Neural cell (in vitro differentiated cells): ENCODE measurements around the gene VWA3B. TPM values are rescaled to one million over a fixed set of nuclear protein-coding genes. Genes with fewer than 3 reads are reported as not detected.

Experiments used
- H2AFZ ChIP-seq: fragments of 200-600, 300-800 bp; sonication (generic), shearing (Covaris generic); 2 replicates; pipeline ENCODE4 v1.6.0; 2014; ENCODE audit warnings: low read depth, mild to moderate bottlenecking, antibody characterized with exemption, low read length, moderate library complexity
- H3F3A ChIP-seq: fragments of 200-600 bp; shearing (Covaris generic); 2 replicates; pipeline ENCODE4 v1.6.1; 2016; ENCODE audit warnings: mild to moderate bottlenecking, moderate library complexity, mixed read lengths, antibody characterized with exemption, low read length; ENCODE audit not compliant: insufficient read depth, poor library complexity, severe bottlenecking
- H3K27ac ChIP-seq: fragments of 200-600, 300-800 bp; sonication (generic), shearing (Covaris generic); 2 replicates; pipeline ENCODE4 v1.5.1; 2014; ENCODE audit warnings: mild to moderate bottlenecking, low read length, moderate library complexity
- H3K27me3 ChIP-seq: fragments of 300-800, 200-600 bp; sonication (generic), shearing (Covaris generic); 2 replicates; pipeline ENCODE4 v1.6.0; 2014; ENCODE audit warnings: mild to moderate bottlenecking, low read depth, low read length, moderate library complexity; ENCODE audit not compliant: insufficient read depth
- H3K36me3 ChIP-seq: fragments of 300-800, 200-600 bp; sonication (generic), shearing (Covaris generic); 2 replicates; pipeline ENCODE4 v1.5.1; 2014; ENCODE audit warnings: mild to moderate bottlenecking, antibody characterized with exemption, low read length, moderate library complexity; ENCODE audit not compliant: insufficient read depth
- H3K4me2 ChIP-seq: fragments of 300-800, 200-600 bp; sonication (generic), shearing (Covaris generic); 2 replicates; pipeline ENCODE4 v1.6.0; 2014; ENCODE audit warnings: mild to moderate bottlenecking, low read length
- H3K4me3 ChIP-seq: fragments of 300-800, 200-600 bp; sonication (generic), shearing (Covaris generic); 2 replicates; pipeline ENCODE4 v1.5.1; 2014; ENCODE audit warnings: mild to moderate bottlenecking, low read length, moderate library complexity
- H3K79me2 ChIP-seq: fragments of 200-600 bp; shearing (Covaris generic); replicated peaks from 2 replicates; pipeline ENCODE4 v1.6.0; 2014; ENCODE audit warnings: mild to moderate bottlenecking, low read length, moderate library complexity; ENCODE audit not compliant: insufficient read depth
- H3K9ac ChIP-seq: fragments of 300-800, 200-600 bp; sonication (generic), shearing (Covaris generic); 2 replicates; pipeline ENCODE4 v1.6.1; 2016; ENCODE audit warnings: mild to moderate bottlenecking, low read length, mixed read lengths
- H3K9me2 ChIP-seq: fragments of 200-600 bp; shearing (Covaris generic); 2 replicates; pipeline ENCODE4 v1.6.1; 2016; ENCODE audit warnings: mild to moderate bottlenecking, low read length, mixed read lengths; ENCODE audit not compliant: insufficient read depth
- H3K9me3 ChIP-seq: fragments of 200-600, 300-800 bp; sonication (generic), shearing (Covaris generic); 2 replicates; pipeline ENCODE4 v1.6.1; 2016; ENCODE audit warnings: mild to moderate bottlenecking, mixed run types, low read length, moderate library complexity, mixed read lengths
- H4K20me1 ChIP-seq: fragments of 200-600 bp; shearing (Covaris generic); 2 replicates; pipeline ENCODE4 v1.6.1; 2016; ENCODE audit warnings: mild to moderate bottlenecking, mixed run types; ENCODE audit not compliant: insufficient read depth
- CTCF ChIP-seq: fragments of 450-650 bp; IDR thresholded peaks from 2 replicates; pipeline ENCODE4 v1.5.1; 2014; ENCODE audit warnings: antibody characterized with exemption, mild to moderate bottlenecking, moderate library complexity; ENCODE audit not compliant: poor library complexity, severe bottlenecking
- EP300 ChIP-seq: fragments of 450-650 bp; conservative IDR thresholded peaks from 2 replicates; pipeline ENCODE4 v1.6.1; 2014; ENCODE audit warnings: antibody characterized with exemption, mild to moderate bottlenecking, moderate library complexity; ENCODE audit not compliant: poor library complexity, severe bottlenecking
- EZH2 ChIP-seq: fragments of 200-600, 300-800 bp; shearing (Covaris generic), sonication (generic); IDR thresholded peaks from 2 replicates; pipeline ENCODE4 v1.6.1; 2014; ENCODE audit warnings: antibody characterized with exemption, low read length, borderline replicate concordance, mild to moderate bottlenecking; ENCODE audit not compliant: insufficient read depth, poor library complexity, severe bottlenecking
- MXI1 ChIP-seq: fragments of 450-650 bp; conservative IDR thresholded peaks from 2 replicates; pipeline ENCODE4 v1.6.1; 2014; ENCODE audit warnings: antibody characterized with exemption, mild to moderate bottlenecking; ENCODE audit not compliant: poor library complexity, severe bottlenecking
- POLR2AphosphoS5 ChIP-seq: IDR thresholded peaks from 2 replicates; pipeline ENCODE4 v1.6.1; 2012
- RAD21 ChIP-seq: fragments of 450-650 bp; conservative IDR thresholded peaks from 2 replicates; pipeline ENCODE4 v1.6.1; 2014; ENCODE audit warnings: antibody characterized with exemption, mild to moderate bottlenecking, moderate library complexity
- REST ChIP-seq: IDR thresholded peaks from 2 replicates; pipeline ENCODE4 v1.6.1; 2012; ENCODE audit warnings: borderline replicate concordance
- SMC3 ChIP-seq: fragments of 450-650 bp; conservative IDR thresholded peaks from 2 replicates; pipeline ENCODE4 v1.6.1; 2014; ENCODE audit warnings: antibody characterized with exemption, mild to moderate bottlenecking, moderate library complexity; ENCODE audit not compliant: poor library complexity
- TAF1 ChIP-seq: IDR thresholded peaks from 2 replicates; pipeline ENCODE4 v1.6.1; 2012; ENCODE audit warnings: low read depth
- polyA plus RNA-seq: library from polyadenylated mRNA; depleted of rRNA; stranded (reverse); fragments of >200 nt; gene quantifications from 2 replicates; pipeline ENCODE4 v1.2.3, GENCODE V29; 2014

The VWA3B gene
- polyA plus RNA-seq, 1 donor from 2014 or later: not detected

GRCh38 chr2:98118852-98119251, 31.9 kb downstream of the VWA3B start:
- Histone ChIP-seq H4K20me1 (no peaks in the 10 kb centered on the region), H3F3A (no peaks in the 10 kb centered on the region), H3K4me3 (no peak overlapping the region), H2AFZ (no peak overlapping the region), H3K27ac (no peak overlapping the region), H3K9me3 (no peaks in the 10 kb centered on the region), H3K4me2 (no peak overlapping the region), H3K36me3 (no peaks in the 10 kb centered on the region), H3K9ac (no peak overlapping the region), H3K79me2 (no peaks in the 10 kb centered on the region), H3K9me2 (no peaks in the 10 kb centered on the region), H3K27me3 (no peaks in the 10 kb centered on the region)
- TF ChIP-seq SMC3: no peak
- no peak for TF ChIP-seq RAD21
- TF ChIP-seq TAF1: no peak
- no peak for TF ChIP-seq REST
- no peak for TF ChIP-seq POLR2AphosphoS5
- no peak for TF ChIP-seq CTCF
- TF ChIP-seq EZH2: no peak
- no peak for TF ChIP-seq MXI1
- no peak for TF ChIP-seq EP300

- Histone ChIP-seq H4K20me1 (no peaks in the 10 kb centered on the region), H3K9ac (no peak overlapping the region), H3K4me2 (no peak overlapping the region), H3K79me2 (no peaks in the 10 kb centered on the region), H3F3A (no peaks in the 10 kb centered on the region), H3K9me2 (no peaks in the 10 kb centered on the region), H3K27ac (no peak overlapping the region), H3K4me3 (no peak overlapping the region), H3K27me3 (no peaks in the 10 kb centered on the region), H3K36me3 (no peaks in the 10 kb centered on the region), H3K9me3 (no peaks in the 10 kb centered on the region), H2AFZ (no peak overlapping the region)
- TF ChIP-seq EP300: no peak
- no peak for TF ChIP-seq RAD21
- no peak for TF ChIP-seq EZH2
- TF ChIP-seq REST: no peak
- TF ChIP-seq TAF1: no peak
- TF ChIP-seq POLR2AphosphoS5: no peak
- TF ChIP-seq SMC3: no peak
- no peak for TF ChIP-seq MXI1
- TF ChIP-seq CTCF: no peak
These were observed 34.2 kb downstream of the VWA3B start for GRCh38 chr2:98121149-98121548.
